CD4-positive, alpha-beta memory T cell (primary cell): ENCODE data around the gene SSBP4. TPM values are rescaled to one million over a fixed set of nuclear protein-coding genes. Genes with fewer than 3 reads are reported as not detected.

Experiments
- CTCF ChIA-PET: fragments of 350-600 bp; sonication (Branson Sonifier 250); formaldehyde crosslinking; loops from one replicate; lab custom pipeline; 2021; ENCODE audit warnings: inconsistent platforms; ENCODE audit not compliant: partially characterized antibody; lab: Charles Lee
- POLR2A ChIA-PET: fragments of 350-600 bp; sonication (Branson Sonifier 250); formaldehyde crosslinking; loops from one replicate; lab custom pipeline; 2021; ENCODE audit not compliant: partially characterized antibody; lab: Charles Lee
- DNase-seq, 5 donors: peaks; one replicate each; pipeline versions ENCODE4 v3.0.0 to v3.0.0-alpha.2; 2020 to 2022; ENCODE audit warnings: mixed read lengths in 1 of 5
- H3K27ac ChIP-seq: one replicate; pipeline ENCODE4 v1.7.0; 2013; ENCODE audit warnings: low read depth, low read length
- H3K27me3 ChIP-seq: 2 replicates; pipeline ENCODE4 v1.7.0; 2013; ENCODE audit warnings: mild to moderate bottlenecking, low read length, moderate library complexity; ENCODE audit not compliant: insufficient read depth
- H3K36me3 ChIP-seq: 2 replicates; pipeline ENCODE4 v1.7.0; 2013; ENCODE audit warnings: mild to moderate bottlenecking, low read length, moderate library complexity; ENCODE audit not compliant: insufficient read depth
- H3K4me1 ChIP-seq: 2 replicates; pipeline ENCODE4 v1.7.0; 2013; ENCODE audit warnings: mild to moderate bottlenecking, low read length, moderate library complexity; ENCODE audit not compliant: insufficient read depth
- H3K4me3 ChIP-seq, 2 donors: one replicate each; pipeline ENCODE4 v1.7.0; 2013; ENCODE audit warnings: low read length in 2 of 2, mild to moderate bottlenecking in 1 of 2
- H3K9me3 ChIP-seq, 2 donors: one replicate each; pipeline ENCODE4 v1.7.0; 2013; ENCODE audit warnings: low read length in 2 of 2, control low read depth in 1 of 2; ENCODE audit not compliant: control insufficient read depth in 1 of 2
- H3K27ac Mint-ChIP-seq, 7 donors: one replicate each; pipeline ENCODE4 v1.8.0; 2020 to 2021; ENCODE audit warnings: mixed read lengths in 7 of 7, mild to moderate bottlenecking in 6 of 7, inconsistent platforms in 3 of 7, moderate library complexity in 3 of 7
- H3K27me3 Mint-ChIP-seq, 2 donors: one replicate each; pipeline ENCODE4 v1.8.0; 2020 to 2021; ENCODE audit warnings: mixed read lengths in 2 of 2
- H3K36me3 Mint-ChIP-seq, 2 donors: one replicate each; pipeline ENCODE4 v1.8.0; 2020 to 2021; ENCODE audit warnings: mixed read lengths in 2 of 2, inconsistent platforms in 1 of 2, mild to moderate bottlenecking in 1 of 2
- H3K4me1 Mint-ChIP-seq, 4 donors: one replicate each; pipeline ENCODE4 v1.8.0; 2020 to 2021; ENCODE audit warnings: mixed read lengths in 4 of 4, mild to moderate bottlenecking in 1 of 4
- H3K4me3 Mint-ChIP-seq, 8 donors: one replicate each; pipeline ENCODE4 v1.8.0; 2020 to 2021; ENCODE audit warnings: mixed read lengths in 8 of 8, mild to moderate bottlenecking in 7 of 8, moderate library complexity in 6 of 8, inconsistent platforms in 3 of 8
- H3K9me3 Mint-ChIP-seq, 8 donors: one replicate each; pipeline ENCODE4 v1.8.0; 2020 to 2021; ENCODE audit warnings: mixed read lengths in 8 of 8, mild to moderate bottlenecking in 5 of 8, inconsistent platforms in 3 of 8, moderate library complexity in 1 of 8
- intact Hi-C: fragments of 100-400 bp; cut with micrococcal nuclease; formaldehyde crosslinking; loops from one replicate; pipeline ENCODE4 v1.15.1; 2023
- polyA plus RNA-seq, 2 donors: library from polyadenylated mRNA; unstranded; fragments of 300-500 nt; fragmentation: Illumina TruSeq; gene quantifications; one replicate each; pipeline ENCODE4 v1.2.3, GENCODE V29; 2021
- total RNA-seq, 2 experiments: library from RNA; stranded (reverse); gene quantifications; one replicate each; pipeline ENCODE4 v1.2.3, GENCODE V29; 2021

The SSBP4 gene
- total and polyA plus RNA-seq, 4 experiments from 2014 or later = 71.3 to 108 (median 77.4) TPM

DNA sequence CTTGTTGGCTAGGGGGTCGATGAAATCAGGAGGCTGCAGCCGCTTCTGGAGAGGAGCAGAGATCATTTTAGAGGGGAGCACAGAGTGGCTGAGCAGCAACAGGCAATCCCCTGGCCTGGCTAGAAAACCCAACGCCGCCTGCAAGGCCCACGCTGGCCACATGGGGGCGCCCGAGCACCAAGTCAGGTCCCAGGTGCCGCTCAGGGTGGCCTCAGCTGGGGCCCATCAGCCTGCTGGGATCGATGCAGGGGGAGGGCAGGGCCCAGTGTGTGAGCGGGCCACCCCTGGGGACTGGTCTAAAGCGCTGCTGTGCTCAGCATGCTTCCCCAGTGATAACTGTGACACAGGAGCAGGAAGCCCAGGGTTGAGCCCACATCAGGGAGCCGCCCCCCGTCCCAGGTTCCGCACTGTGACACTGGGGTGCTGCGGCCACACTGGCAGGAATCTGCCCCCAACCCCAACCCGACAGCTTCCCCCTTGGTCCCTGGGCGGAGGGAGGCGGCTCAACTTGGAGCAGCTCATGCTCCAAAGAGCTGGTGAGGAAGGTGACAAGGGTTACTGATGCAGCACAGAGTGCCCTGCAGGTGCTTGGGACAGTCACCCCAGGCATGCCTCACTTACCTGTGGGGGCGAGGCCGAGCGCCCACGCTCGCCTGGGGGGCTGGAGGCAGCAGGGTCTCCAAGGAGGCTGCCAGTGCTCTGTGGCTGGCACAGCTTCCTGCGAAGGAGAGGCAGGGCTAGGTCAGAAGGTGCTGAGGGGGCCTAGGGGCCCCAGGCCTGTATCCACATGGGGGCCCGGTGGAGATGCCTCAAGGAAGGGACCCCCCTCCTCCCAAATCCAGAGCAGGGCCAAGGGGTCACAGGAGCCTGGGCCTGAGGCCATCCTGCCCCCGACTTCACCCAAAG, 32.0 kb downstream of the SSBP4 start:
- Histone ChIP-seq H3K36me3 (peaks cover 34% of the 10 kb centered on the region), H3K4me1 (peaks cover 5% of the 10 kb centered on the region), H3K27me3 (no peaks in the 10 kb centered on the region), H3K4me3 (no peak overlapping the region), H3K27ac (no peak overlapping the region), H3K9me3 (no peaks in the 10 kb centered on the region)
- Mint-ChIP-seq H3K27me3 (no peaks in the 10 kb centered on the region), H3K4me3 (peak overlapping the region in 1 of 8 donors; percentile 35), H3K36me3 (peaks cover 12 to 50% of the 10 kb centered on the region in 2 donors), H3K9me3 (no peaks in the 10 kb centered on the region), H3K4me1 (peaks cover 3 to 19% (median 7%) of the 10 kb centered on the region in 4 donors), H3K27ac (peak overlapping the region in 5 of 7 donors; percentile 22 to 77 (median 70))
- ChIA-PET CTCF (interaction anchor here (0.7 to 4.6 kb wide), 28 partner anchors 11 to 493 kb away, joined by 3 to 28 read pairs (median 4); partner anchors contain the start of genes REX1BD and UBA52), POLR2A (interaction anchor here (0.6 to 1.3 kb wide), 6 partner anchors 9 to 382 kb away, joined by 3 to 4 read pairs (median 3); partner anchors contain the start of gene REX1BD)
- intact Hi-C loops = loop anchor here (1.0 to 5.0 kb wide), 2 partner anchors 224 to 396 kb away; no protein-coding TSS in a partner anchor
- peak; percentile 80 to 87 (median 82) for DNase-seq

DNA sequence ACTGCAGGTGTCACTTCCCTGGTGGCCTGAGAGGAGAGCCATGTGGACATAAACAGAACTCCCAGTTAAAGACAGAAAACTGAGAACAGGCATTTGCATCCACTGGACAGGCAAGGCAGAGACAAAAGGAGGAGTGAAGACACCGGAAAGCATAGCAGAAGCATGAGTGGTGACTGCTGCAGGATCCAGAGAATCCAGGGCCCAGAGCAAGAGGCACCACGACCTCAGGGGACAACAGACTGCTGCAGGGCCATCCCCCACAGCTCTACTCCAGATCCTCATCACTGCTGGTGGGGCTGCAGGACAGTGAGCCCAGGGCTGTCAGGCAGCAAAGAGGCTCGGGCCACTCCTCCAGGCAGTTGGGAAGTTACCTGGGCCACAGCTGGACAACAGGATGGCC, 33.2 kb downstream of the SSBP4 start:
- peaks cover 3 to 19% (median 7%) of the 10 kb centered on the region in 4 donors for H3K4me1 Mint-ChIP-seq
- DNase-seq = no peak
- H3K4me1 ChIP-seq = peaks cover 5% of the 10 kb centered on the region
- no peaks in the 10 kb centered on the region for H3K9me3 ChIP-seq
- intact Hi-C loops = loop anchor here (5.0 kb wide), 1 partner anchor 395 kb away; no protein-coding TSS in a partner anchor
- H3K36me3 ChIP-seq = peaks cover 36% of the 10 kb centered on the region
- H3K4me3 Mint-ChIP-seq = no peak overlapping the region
- H3K27ac Mint-ChIP-seq = peak overlapping the region in 5 of 7 donors; percentile 55 to 88 (median 76)
- no peak overlapping the region for H3K4me3 ChIP-seq
- CTCF ChIA-PET = interaction anchor here (0.9 to 4.6 kb wide), 7 partner anchors 10 to 395 kb away, joined by 3 to 28 read pairs (median 7); partner anchors contain the start of gene REX1BD
- H3K27me3 ChIP-seq = no peaks in the 10 kb centered on the region
- POLR2A ChIA-PET = no interaction called here
- peaks cover 12 to 52% of the 10 kb centered on the region in 2 donors for H3K36me3 Mint-ChIP-seq
- no peaks in the 10 kb centered on the region for H3K9me3 Mint-ChIP-seq
- H3K27me3 Mint-ChIP-seq = no peaks in the 10 kb centered on the region
- no peak overlapping the region for H3K27ac ChIP-seq

DNA sequence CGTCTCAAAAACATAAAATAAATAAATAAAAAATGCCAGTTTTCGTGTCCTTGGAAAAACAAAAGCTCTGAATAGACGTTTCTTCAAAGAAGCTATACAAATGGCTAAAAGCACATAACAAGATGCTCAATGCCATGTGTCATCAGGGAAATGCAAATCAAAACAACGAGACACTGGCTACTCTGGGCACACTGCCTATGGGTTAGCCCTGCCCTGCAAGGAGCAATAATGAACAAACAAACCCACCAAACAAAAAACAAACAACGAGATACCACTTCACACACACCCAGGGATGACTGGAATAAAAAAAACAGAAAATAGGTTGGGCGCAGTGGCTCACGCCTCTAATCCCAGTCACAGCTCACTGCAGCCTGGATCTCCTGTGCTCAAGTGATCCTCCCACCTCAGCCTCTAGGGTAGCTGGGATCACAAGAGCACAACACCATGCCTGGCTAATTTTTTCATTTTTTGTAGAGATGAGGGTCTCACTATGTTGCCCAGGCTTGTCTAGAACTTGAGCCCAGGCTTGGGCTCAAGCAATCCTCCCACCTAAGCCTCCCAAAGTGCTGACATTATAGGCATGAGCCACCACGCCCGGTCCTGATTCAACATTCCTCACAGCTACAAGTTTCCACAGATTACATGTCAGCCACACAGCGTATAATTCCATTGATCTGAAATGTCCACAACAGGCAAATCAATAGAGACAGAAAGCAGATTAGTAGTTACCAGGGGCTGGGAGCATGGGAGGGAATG, 34.2 kb downstream of the SSBP4 start:
- intact Hi-C loops = loop anchor here (5.0 kb wide), 1 partner anchor 394 kb away; no protein-coding TSS in a partner anchor
- Mint-ChIP-seq H3K4me3 (no peak overlapping the region), H3K27me3 (no peaks in the 10 kb centered on the region), H3K36me3 (peaks cover 8 to 52% of the 10 kb centered on the region in 2 donors), H3K4me1 (peaks cover 3 to 15% (median 6%) of the 10 kb centered on the region in 4 donors), H3K9me3 (no peaks in the 10 kb centered on the region), H3K27ac (peak overlapping the region in 5 of 7 donors; percentile 13 to 76 (median 69))
- CTCF ChIA-PET = interaction anchor here (0.6 to 3.1 kb wide), 8 partner anchors 9 to 422 kb away, joined by 3 to 26 read pairs (median 3); no protein-coding TSS in a partner anchor
- H3K27me3 ChIP-seq = no peaks in the 10 kb centered on the region
- H3K4me3 ChIP-seq = no peak overlapping the region
- peaks cover 5% of the 10 kb centered on the region for H3K4me1 ChIP-seq
- no peaks in the 10 kb centered on the region for H3K9me3 ChIP-seq
- no peak for DNase-seq
- POLR2A ChIA-PET = interaction anchor here (1.3 kb wide), 1 partner anchor 119 kb away, joined by 3 read pairs; the partner anchor contains the start of gene UBA52
- peaks cover 40% of the 10 kb centered on the region for H3K36me3 ChIP-seq
- H3K27ac ChIP-seq = no peak overlapping the region

DNA sequence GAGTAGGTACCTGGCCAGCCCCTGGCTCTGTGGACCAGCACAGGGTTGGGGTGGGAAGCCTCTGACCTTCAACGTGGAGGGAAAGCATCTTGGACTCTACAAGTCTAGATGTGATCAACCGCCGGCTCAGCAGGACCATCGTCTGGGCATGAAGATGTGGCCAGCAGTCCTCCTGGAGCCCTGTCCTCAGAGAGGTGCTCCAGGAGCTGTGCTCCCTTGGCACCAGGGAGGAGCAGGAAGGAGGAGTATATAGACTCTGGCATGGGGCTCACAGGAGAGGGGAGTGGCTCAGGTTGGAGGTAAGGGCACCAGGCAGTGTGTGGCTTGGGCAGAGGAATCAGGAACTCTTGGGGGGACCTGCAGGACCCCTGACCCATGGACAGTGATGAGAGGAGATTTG, 37.1 kb downstream of the SSBP4 start:
- no peaks in the 10 kb centered on the region for H3K9me3 ChIP-seq
- Mint-ChIP-seq H3K27ac (peak overlapping the region in 5 of 7 donors; percentile 46 to 79 (median 73)), H3K9me3 (no peaks in the 10 kb centered on the region), H3K36me3 (peaks cover 0 to 57% of the 10 kb centered on the region in 2 donors), H3K4me3 (no peak overlapping the region), H3K4me1 (peaks cover 0 to 7% (median under 1%) of the 10 kb centered on the region in 4 donors), H3K27me3 (no peaks in the 10 kb centered on the region)
- no peak overlapping the region for H3K4me3 ChIP-seq
- intact Hi-C loops = no loop called here
- no peak for DNase-seq
- peaks cover 2% of the 10 kb centered on the region for H3K4me1 ChIP-seq
- ChIA-PET POLR2A (interaction anchor here (0.5 to 1.8 kb wide), 2 partner anchors 8 to 132 kb away, joined by 3 to 5 read pairs; partner anchors contain the start of gene REX1BD), CTCF (interaction anchor here (0.5 kb wide), 1 partner anchor 510 kb away, joined by 3 read pairs; no protein-coding TSS in a partner anchor)
- H3K27me3 ChIP-seq = no peaks in the 10 kb centered on the region
- H3K27ac ChIP-seq = no peak overlapping the region
- peaks cover 36% of the 10 kb centered on the region for H3K36me3 ChIP-seq

DNA sequence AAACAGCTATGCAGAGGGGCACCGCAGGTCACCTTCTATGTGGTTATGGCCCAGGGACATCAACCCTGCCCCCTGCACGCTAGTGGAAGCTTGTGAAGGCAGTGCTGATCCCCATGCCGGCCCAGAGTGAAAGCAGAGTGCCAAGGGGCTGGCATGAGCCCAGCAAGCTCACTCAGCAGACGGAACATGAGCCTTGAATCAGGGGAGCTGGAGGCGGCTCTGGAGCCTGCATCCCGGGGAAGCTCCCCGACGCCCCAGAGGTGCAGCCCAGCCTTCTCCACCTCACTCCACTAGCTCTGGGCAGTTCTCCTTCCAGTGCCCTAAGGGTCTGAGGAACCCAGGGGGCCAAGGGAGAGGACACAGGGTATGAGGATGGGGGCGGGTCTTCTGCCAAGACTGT, 37.8 kb downstream of the SSBP4 start:
- POLR2A ChIA-PET = interaction anchor here (0.5 to 1.8 kb wide), 3 partner anchors 9 to 132 kb away, joined by 3 to 5 read pairs (median 3); partner anchors contain the start of gene REX1BD
- CTCF ChIA-PET = interaction anchor here (0.5 kb wide), 1 partner anchor 509 kb away, joined by 3 read pairs; no protein-coding TSS in a partner anchor
- DNase-seq = no peak
- intact Hi-C loops = no loop called here
- no peaks in the 10 kb centered on the region for H3K4me1 ChIP-seq
- H3K9me3 ChIP-seq = no peaks in the 10 kb centered on the region
- no peak overlapping the region for H3K4me3 ChIP-seq
- no peaks in the 10 kb centered on the region for H3K9me3 Mint-ChIP-seq
- no peak overlapping the region for H3K27ac ChIP-seq
- peaks cover 1 to 11% (median 5%) of the 10 kb centered on the region in 4 donors for H3K4me1 Mint-ChIP-seq
- H3K27ac Mint-ChIP-seq = peak overlapping the region in 2 of 7 donors; percentile 64 to 74
- H3K4me3 Mint-ChIP-seq = no peak overlapping the region
- H3K27me3 Mint-ChIP-seq = no peaks in the 10 kb centered on the region
- H3K27me3 ChIP-seq = no peaks in the 10 kb centered on the region
- H3K36me3 ChIP-seq = peaks cover 43% of the 10 kb centered on the region
- H3K36me3 Mint-ChIP-seq = peaks cover 4 to 64% of the 10 kb centered on the region in 2 donors

DNA sequence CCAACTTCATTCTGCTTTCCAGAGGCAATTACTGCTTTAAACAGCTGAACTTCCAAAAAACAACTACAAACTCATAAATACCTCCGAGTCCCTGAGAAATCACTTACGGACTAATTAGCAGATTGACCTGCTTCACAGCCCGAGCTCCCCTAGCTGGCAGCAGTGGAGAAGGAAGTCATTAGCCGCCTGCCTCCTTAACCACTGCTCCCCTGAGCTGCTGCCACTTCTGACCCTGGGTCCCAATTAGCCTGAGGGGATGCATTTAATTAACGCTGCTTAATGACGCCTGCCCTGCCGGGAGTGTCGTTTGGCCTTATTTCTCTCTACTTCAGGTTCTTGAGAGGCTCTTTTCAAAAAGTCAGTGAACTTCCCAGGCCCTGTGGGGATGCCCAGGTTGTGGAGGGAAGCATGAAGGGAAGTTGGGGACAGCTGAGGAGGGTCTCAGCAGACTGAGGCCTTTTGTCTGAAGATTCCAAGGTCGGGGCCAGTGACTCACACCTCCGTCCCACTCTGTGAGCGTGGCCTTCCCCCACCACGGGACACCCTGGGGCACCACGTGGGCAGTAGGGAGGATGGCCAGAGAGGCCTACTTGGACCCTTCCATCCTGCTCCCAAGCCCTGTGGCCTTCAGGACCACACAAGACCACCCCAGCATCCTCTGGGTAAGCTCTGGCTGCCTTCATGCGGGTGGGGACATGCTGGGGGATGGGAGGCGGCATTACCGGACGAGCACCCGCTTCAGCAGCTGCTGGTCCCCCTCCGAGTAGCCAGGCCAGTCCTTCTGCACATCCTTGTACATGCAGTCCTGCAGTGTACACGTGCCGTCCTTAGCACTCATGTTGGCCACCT, 38.5 kb downstream of the SSBP4 start:
- no peak for DNase-seq
- H3K27me3 Mint-ChIP-seq = no peaks in the 10 kb centered on the region
- Histone ChIP-seq H3K9me3 (no peaks in the 10 kb centered on the region), H3K27me3 (no peaks in the 10 kb centered on the region), H3K27ac (no peak overlapping the region), H3K4me1 (no peaks in the 10 kb centered on the region), H3K36me3 (peaks cover 43% of the 10 kb centered on the region), H3K4me3 (no peak overlapping the region)
- ChIA-PET CTCF (interaction anchor here (1.4 kb wide), 1 partner anchor 12 kb away, joined by 3 read pairs; no protein-coding TSS in a partner anchor), POLR2A (interaction anchor here (0.6 to 1.8 kb wide), 4 partner anchors 15 to 132 kb away, joined by 3 to 5 read pairs (median 4); partner anchors contain the start of gene REX1BD)
- peaks cover 5 to 62% of the 10 kb centered on the region in 2 donors for H3K36me3 Mint-ChIP-seq
- peak overlapping the region in 1 of 7 donors; percentile 30 for H3K27ac Mint-ChIP-seq
- H3K4me3 Mint-ChIP-seq = no peak overlapping the region
- peaks cover 3 to 13% (median 7%) of the 10 kb centered on the region in 4 donors for H3K4me1 Mint-ChIP-seq
- no peaks in the 10 kb centered on the region for H3K9me3 Mint-ChIP-seq
- intact Hi-C loops = no loop called here
